ENCODE measurements around the gene MAP2K4. TPM values are rescaled to one million over a fixed set of nuclear protein-coding genes. Genes with fewer than 3 reads are reported as not detected.

Gene MAP2K4
- total and polyA plus RNA-seq, 5 experiments from 2014 or later, result 17.7 to 51.3 (median 27.3) TPM

DNA sequence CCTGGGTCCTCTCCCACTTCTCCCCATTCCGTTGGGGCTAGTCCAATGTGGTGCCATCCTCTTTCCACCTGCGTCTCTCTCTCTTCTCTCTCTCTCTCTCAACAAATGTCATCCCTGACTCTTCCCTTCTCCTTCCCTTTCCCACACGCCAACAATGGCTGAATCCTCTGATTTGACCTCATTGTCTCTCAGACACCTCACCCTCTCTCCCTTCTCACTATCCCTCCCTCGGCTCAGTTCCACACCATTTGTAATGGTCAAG, 22.8 kb upstream of the MAP2K4 start:
- ATAC-seq (no peak), DNase-seq (peak in 1 of 10 donors; percentile 15)
- no peaks in the 10 kb centered on the region for H3K27me3 Mint-ChIP-seq
- H3K9me3 Mint-ChIP-seq, result peaks cover 0 to 8% (median 0%) of the 10 kb centered on the region in 9 donors
- H3K4me1 Mint-ChIP-seq, result peaks cover 9 to 24% (median 23%) of the 10 kb centered on the region in 4 donors
- H3K4me3 Mint-ChIP-seq, result peak overlapping the region; percentile 89 to 100 (median 98)
- H3K36me3 Mint-ChIP-seq, result peaks cover 0 to 4% (median 3%) of the 10 kb centered on the region in 3 donors
- POLR2A ChIA-PET, result interaction anchor here (0.5 to 7.0 kb wide), 11 partner anchors 10 to 1298 kb away, joined by 4 to 192 read pairs (median 6); partner anchors contain the start of genes ELAC2 and MAP2K4
- H3K27ac Mint-ChIP-seq, result peak overlapping the region; percentile 87 to 99 (median 96)

DNA sequence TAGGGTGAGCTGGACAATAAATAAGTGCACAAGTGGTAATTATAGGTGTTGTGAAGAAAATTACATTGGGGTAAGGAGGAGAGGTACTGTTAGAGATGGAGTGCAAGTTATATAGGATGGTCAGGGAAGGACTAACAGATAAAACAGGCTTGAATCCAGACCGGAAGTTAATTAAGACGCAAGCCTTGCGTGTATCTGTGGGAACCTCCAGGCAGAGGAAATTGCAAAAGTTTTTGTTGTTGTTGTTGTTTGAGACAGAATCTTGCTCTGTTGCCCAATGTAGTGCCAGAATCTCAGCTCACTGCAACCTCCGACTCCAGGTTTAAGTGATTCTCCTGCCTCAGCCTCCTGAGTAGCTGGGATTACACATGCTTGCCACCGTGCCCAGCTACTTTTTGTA, 21.0 kb upstream of the MAP2K4 start:
- no peaks in the 10 kb centered on the region for H3K27me3 Mint-ChIP-seq
- H3K4me3 Mint-ChIP-seq, result no peak overlapping the region
- POLR2A ChIA-PET, result interaction anchor here (7.0 kb wide), 1 partner anchor 21 kb away, joined by 192 read pairs; the partner anchor contains the start of gene MAP2K4
- no peaks in the 10 kb centered on the region for H3K36me3 Mint-ChIP-seq
- no peak for ATAC-seq
- DNase-seq, result no peak
- peaks cover 0 to 8% (median 0%) of the 10 kb centered on the region in 9 donors for H3K9me3 Mint-ChIP-seq
- peak overlapping the region in 1 of 10 donors; percentile 5 for H3K27ac Mint-ChIP-seq
- peaks cover 9 to 22% (median 18%) of the 10 kb centered on the region in 4 donors for H3K4me1 Mint-ChIP-seq

DNA sequence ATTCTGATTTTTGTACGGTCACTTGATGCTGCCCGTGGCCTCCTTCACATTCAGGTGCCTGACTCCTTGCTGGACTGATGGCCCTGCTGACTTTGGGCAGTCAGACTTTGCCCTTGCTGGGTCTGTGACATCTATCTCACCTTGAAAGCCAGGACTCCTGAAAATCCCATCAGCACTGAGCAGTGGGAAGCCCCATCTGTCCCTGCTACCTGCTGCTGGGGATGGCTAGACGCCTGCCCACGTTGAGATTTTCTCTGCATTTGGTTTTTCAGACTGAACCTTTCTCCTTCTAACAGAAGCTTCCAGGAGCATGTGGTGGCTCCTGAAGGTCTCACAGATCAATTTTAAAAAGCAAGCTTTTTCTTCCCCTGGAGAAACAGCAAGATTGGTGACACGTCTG, 13.2 kb upstream of the MAP2K4 start:
- H3K27me3 Mint-ChIP-seq, result peaks cover 0 to 6% (median 3%) of the 10 kb centered on the region in 5 donors
- POLR2A ChIA-PET, result interaction anchor here (1.5 to 1.6 kb wide), 2 partner anchors 10 to 13 kb away, joined by 6 to 7 read pairs; partner anchors contain the start of genes MAP2K4 and ZNF18
- H3K4me3 Mint-ChIP-seq, result no peak overlapping the region
- ATAC-seq (no peak), DNase-seq (no peak)
- H3K9me3 Mint-ChIP-seq, result no peaks in the 10 kb centered on the region
- peaks cover 0 to 3% (median 0%) of the 10 kb centered on the region in 3 donors for H3K36me3 Mint-ChIP-seq
- no peaks in the 10 kb centered on the region for H3K4me1 Mint-ChIP-seq
- no peak overlapping the region for H3K27ac Mint-ChIP-seq

DNA sequence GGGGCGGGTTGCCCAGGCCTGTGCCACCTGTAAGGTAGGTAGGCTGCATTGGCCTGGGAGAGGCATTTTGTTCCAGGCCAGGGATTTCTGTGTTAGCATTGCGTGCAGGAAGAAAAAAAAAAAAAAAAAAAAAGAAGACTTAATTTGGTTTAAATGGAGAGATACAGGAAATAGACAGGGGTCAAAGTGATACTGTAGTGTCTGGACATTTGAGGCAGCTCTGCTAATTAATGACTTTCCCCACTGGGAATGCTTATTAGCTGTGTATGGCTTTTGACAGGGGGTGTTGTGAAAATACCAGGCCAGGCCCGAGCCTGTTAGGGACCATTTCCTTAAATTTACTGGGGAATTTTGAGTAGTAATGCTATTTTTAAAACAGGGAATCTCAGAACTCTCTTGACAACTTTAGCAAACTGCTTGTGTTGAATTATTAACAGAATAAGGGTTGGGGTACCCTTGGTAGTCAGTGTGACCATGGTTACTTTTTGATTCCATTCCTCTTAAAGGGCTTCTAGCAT, 1.0 kb downstream of the MAP2K4 start:
- Mint-ChIP-seq H3K27ac (peak overlapping the region; percentile 24 to 92 (median 85)), H3K4me3 (peak overlapping the region; percentile 69 to 90 (median 78)), H3K4me1 (peaks cover 20 to 60% (median 58%) of the 10 kb centered on the region in 4 donors), H3K9me3 (no peaks in the 10 kb centered on the region), H3K27me3 (peaks cover 0 to 1% (median 0%) of the 10 kb centered on the region in 5 donors), H3K36me3 (peaks cover 0 to 4% (median 2%) of the 10 kb centered on the region in 3 donors)
- ATAC-seq (no peak), DNase-seq (no peak)
- POLR2A ChIA-PET, result interaction anchor here (0.5 to 7.5 kb wide), 4 partner anchors 12 to 1318 kb away, joined by 3 to 192 read pairs (median 4); partner anchors contain the start of gene ZNF18

DNA sequence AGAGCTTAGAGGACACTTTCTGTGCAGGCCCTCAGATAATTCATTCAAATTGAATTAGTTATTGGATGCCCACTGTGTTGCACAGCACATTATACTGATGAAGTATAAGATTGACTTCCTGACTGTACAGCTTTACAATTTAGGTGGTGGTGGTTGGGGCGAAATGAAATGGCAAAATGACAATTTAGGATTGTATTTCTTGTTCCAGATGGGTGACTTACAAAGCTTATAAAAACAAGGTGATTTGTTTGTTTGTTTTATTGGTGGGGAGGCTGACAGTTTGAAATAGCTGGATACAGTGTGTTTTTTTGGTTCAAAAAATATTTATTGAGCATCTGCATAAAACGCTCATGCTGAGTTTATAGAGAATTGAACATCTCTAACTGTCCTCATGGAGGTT, 1.6 kb downstream of the MAP2K4 start:
- DNase-seq, result no peak
- peaks cover 24 to 66% (median 64%) of the 10 kb centered on the region in 4 donors for H3K4me1 Mint-ChIP-seq
- peak overlapping the region in 5 of 10 donors; percentile 1 to 92 (median 24) for H3K27ac Mint-ChIP-seq
- H3K9me3 Mint-ChIP-seq, result no peaks in the 10 kb centered on the region
- H3K36me3 Mint-ChIP-seq, result peaks cover 0 to 8% (median 5%) of the 10 kb centered on the region in 3 donors
- POLR2A ChIA-PET, result interaction anchor here (0.5 to 7.5 kb wide), 3 partner anchors 11 to 1318 kb away, joined by 3 to 192 read pairs (median 4); partner anchors contain the start of gene ZNF18
- peak overlapping the region in 9 of 10 donors; percentile 69 to 90 (median 79) for H3K4me3 Mint-ChIP-seq
- ATAC-seq, result no peak
- H3K27me3 Mint-ChIP-seq, result peaks cover 0 to 1% (median 0%) of the 10 kb centered on the region in 5 donors

DNA sequence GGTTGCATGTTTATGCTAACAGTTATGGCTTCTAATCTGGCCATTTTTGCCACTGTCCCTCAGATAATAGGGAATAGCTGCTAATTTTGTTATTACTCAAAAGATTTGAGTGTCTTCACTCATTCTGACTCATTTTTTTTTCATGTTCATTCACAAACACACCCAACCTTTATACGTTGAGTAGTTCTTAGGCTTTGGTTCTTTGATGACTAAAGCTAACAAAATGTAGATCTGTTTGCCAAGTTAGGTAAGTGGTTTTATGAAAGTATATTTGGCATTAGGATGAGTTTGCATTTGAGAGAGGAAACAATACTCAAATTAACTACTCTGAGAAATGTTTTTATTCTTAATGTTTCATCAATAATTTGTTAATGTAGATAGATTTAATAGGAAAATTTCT, 3.6 kb downstream of the MAP2K4 start:
- peaks cover 36 to 86% (median 80%) of the 10 kb centered on the region in 4 donors for H3K4me1 Mint-ChIP-seq
- H3K27me3 Mint-ChIP-seq, result no peaks in the 10 kb centered on the region
- no peaks in the 10 kb centered on the region for H3K9me3 Mint-ChIP-seq
- H3K36me3 Mint-ChIP-seq, result peaks cover 0 to 8% (median 5%) of the 10 kb centered on the region in 3 donors
- POLR2A ChIA-PET, result interaction anchor here (0.7 kb wide), 1 partner anchor 27 kb away, joined by 3 read pairs; the partner anchor contains the start of gene ZNF18
- no peak overlapping the region for H3K27ac Mint-ChIP-seq
- peak overlapping the region in 1 of 10 donors; percentile 16 for H3K4me3 Mint-ChIP-seq
- ATAC-seq, result no peak
- no peak for DNase-seq

DNA sequence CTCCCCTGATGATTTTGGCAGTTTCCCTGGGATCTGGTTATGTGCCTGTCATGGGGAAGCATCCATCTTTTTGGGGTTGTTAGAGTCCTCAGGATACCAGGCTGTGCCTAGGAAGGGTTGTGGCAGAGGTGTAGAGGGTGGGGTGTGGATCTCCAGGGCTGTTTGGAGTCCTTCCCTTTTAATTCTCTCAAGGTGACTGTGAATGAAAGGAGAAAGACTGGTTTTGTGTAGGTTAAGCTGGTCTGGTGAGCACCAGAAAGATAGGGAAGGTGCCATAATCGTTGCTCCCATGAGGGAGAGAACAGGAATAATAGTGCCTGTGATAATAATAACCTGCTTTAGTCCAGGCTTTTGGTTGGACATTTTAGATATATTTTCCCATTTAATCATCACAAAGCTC, 7.0 kb downstream of the MAP2K4 start:
- peak overlapping the region in 3 of 10 donors; percentile 1 to 28 (median 20) for H3K4me3 Mint-ChIP-seq
- no peak for ATAC-seq
- H3K36me3 Mint-ChIP-seq, result peaks cover 0 to 10% (median 5%) of the 10 kb centered on the region in 3 donors

DNA sequence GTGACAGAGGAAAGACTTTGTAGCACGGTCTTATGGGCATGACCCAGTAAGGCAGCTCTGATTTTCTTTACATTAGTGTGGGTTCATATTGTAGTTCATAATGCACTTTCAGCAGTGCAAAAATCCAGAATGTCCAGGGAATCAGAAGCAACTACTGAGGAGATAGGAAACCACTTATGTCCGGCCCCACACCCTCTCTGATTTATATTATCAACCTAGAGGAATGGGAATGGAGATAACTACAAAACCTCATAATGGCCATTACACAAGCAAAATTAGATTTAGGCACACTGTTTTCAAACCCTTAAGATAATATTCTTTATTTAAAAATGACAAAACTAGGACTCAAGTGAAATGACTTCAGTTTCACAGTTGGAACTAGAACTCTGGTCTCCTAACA, 7.9 kb downstream of the MAP2K4 start:
- Mint-ChIP-seq H3K9me3 (no peaks in the 10 kb centered on the region), H3K4me1 (peaks cover 29 to 78% (median 75%) of the 10 kb centered on the region in 4 donors), H3K4me3 (no peak overlapping the region), H3K36me3 (peaks cover 0 to 10% (median 9%) of the 10 kb centered on the region in 3 donors), H3K27ac (no peak overlapping the region), H3K27me3 (no peaks in the 10 kb centered on the region)
- DNase-seq (no peak), ATAC-seq (no peak)
- POLR2A ChIA-PET, result interaction anchor here (0.5 to 2.8 kb wide), 2 partner anchors 32 to 33 kb away, joined by 4 to 17 read pairs; partner anchors contain the start of gene ZNF18

More for the DNA sequence above, 7.0 kb downstream of the MAP2K4 start:
- POLR2A ChIA-PET, result interaction anchor here (2.8 kb wide), 1 partner anchor 31 kb away, joined by 17 read pairs; the partner anchor contains the start of gene ZNF18
- peaks cover 36 to 88% (median 83%) of the 10 kb centered on the region in 4 donors for H3K4me1 Mint-ChIP-seq
- no peak overlapping the region for H3K27ac Mint-ChIP-seq
- no peaks in the 10 kb centered on the region for H3K27me3 Mint-ChIP-seq
- DNase-seq, result no peak
- H3K9me3 Mint-ChIP-seq, result no peaks in the 10 kb centered on the region

DNA sequence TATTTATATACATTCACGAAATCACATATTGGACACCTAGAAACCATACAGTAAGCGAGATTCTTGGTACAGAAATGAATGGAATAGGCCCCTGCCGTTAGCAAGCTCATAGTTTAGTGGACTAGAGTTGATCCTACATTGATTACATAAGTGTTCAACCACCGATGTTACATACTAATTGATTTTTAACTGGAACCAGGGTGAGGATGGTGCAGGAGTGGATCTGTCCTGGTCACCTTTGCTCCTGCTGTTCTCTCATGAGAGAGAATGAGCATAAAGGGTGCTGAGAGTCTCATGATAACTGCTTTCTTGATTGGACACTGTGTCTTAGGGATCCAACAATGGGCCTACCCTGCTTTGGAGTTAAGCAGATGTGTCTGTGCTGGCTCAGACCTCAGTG, 13.9 kb downstream of the MAP2K4 start:
- H3K36me3 Mint-ChIP-seq, result peaks cover 0 to 23% (median 12%) of the 10 kb centered on the region in 3 donors
- no peak overlapping the region for H3K27ac Mint-ChIP-seq
- DNase-seq (no peak), ATAC-seq (no peak)
- no peaks in the 10 kb centered on the region for H3K9me3 Mint-ChIP-seq
- POLR2A ChIA-PET, result interaction anchor here (1.6 kb wide), 1 partner anchor 37 kb away, joined by 5 read pairs; the partner anchor contains the start of gene ZNF18
- peaks cover 20 to 62% (median 51%) of the 10 kb centered on the region in 4 donors for H3K4me1 Mint-ChIP-seq
- no peaks in the 10 kb centered on the region for H3K27me3 Mint-ChIP-seq
- H3K4me3 Mint-ChIP-seq, result peak overlapping the region in 1 of 10 donors; percentile 41

DNA sequence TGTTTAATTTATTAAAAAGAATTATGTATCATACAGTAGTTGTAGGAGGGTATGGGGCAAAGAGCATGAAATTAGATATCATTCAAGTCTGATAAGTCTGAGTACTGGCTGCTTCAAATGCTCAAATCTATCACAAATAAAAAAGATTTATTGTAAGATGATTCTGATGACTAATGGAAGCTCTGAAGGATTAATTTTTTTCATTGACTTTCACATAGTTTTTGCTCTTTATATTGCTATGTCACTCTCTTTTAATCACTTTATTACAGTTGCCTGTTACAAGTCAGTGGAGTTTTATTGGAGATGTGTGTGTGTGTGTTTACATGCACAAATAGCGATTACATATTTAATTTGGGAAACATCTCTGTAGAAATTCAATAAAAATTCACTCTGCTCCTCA, 15.0 kb downstream of the MAP2K4 start:
- no peak for ATAC-seq
- no peaks in the 10 kb centered on the region for H3K27me3 Mint-ChIP-seq
- peaks cover 0 to 21% (median 12%) of the 10 kb centered on the region in 3 donors for H3K36me3 Mint-ChIP-seq
- no peak overlapping the region for H3K4me3 Mint-ChIP-seq
- H3K27ac Mint-ChIP-seq, result no peak overlapping the region
- POLR2A ChIA-PET, result interaction anchor here (0.9 kb wide), 1 partner anchor 15 kb away, joined by 3 read pairs; the partner anchor contains the start of gene MAP2K4
- DNase-seq, result no peak
- no peaks in the 10 kb centered on the region for H3K9me3 Mint-ChIP-seq
- H3K4me1 Mint-ChIP-seq, result peaks cover 19 to 61% (median 49%) of the 10 kb centered on the region in 4 donors

DNA sequence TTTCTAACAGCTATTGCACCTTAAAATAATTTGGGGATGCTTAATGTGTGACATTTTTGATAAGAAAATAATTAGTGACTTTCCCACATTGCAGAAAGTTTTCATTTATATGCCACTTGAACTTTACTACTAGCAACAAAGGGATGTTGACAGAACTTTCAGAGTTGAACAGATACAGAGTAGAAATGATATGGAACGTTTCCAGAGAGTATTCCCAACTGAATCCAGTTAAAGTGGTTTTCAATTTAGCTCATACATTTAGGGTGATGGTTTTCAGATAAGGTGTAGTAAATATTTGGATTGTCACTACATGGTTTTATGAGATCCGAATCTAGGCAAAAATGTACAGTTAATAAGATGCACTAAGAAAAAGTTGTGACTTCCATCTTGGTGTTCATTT, 17.3 kb downstream of the MAP2K4 start:
- Mint-ChIP-seq H3K27ac (no peak overlapping the region), H3K9me3 (no peaks in the 10 kb centered on the region), H3K27me3 (no peaks in the 10 kb centered on the region), H3K4me3 (no peak overlapping the region), H3K4me1 (peaks cover 18 to 65% (median 51%) of the 10 kb centered on the region in 4 donors), H3K36me3 (peaks cover 0 to 26% (median 10%) of the 10 kb centered on the region in 3 donors)
- DNase-seq (no peak), ATAC-seq (no peak)
- POLR2A ChIA-PET, result interaction anchor here (1.9 kb wide), 1 partner anchor 41 kb away, joined by 4 read pairs; the partner anchor contains the start of gene ZNF18

DNA sequence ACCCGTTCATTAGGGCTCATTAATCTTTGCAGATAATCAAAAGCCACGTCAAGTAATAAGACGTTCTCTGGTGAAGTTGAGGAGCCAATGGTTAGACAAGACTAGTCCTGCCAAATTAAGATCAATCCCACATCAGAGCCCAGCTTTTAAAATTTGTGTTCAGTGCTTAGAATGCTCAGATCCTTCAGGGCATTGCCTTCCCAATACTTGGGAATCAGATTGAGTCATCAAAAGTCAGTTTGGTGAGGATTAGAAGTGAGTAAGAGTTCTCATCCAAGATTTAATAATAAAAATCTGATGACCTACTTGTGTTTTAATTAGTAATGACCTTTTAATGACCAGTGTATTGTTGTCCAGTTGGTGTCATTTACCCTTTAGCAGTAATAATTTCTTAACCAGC, 19.8 kb downstream of the MAP2K4 start:
- Mint-ChIP-seq H3K27ac (no peak overlapping the region), H3K9me3 (no peaks in the 10 kb centered on the region), H3K4me1 (peaks cover 23 to 79% (median 70%) of the 10 kb centered on the region in 4 donors), H3K36me3 (peaks cover 0 to 17% (median 3%) of the 10 kb centered on the region in 3 donors), H3K4me3 (no peak overlapping the region), H3K27me3 (no peaks in the 10 kb centered on the region)
- no peak for ATAC-seq
- no peak for DNase-seq
- POLR2A ChIA-PET, result no interaction called here

DNA sequence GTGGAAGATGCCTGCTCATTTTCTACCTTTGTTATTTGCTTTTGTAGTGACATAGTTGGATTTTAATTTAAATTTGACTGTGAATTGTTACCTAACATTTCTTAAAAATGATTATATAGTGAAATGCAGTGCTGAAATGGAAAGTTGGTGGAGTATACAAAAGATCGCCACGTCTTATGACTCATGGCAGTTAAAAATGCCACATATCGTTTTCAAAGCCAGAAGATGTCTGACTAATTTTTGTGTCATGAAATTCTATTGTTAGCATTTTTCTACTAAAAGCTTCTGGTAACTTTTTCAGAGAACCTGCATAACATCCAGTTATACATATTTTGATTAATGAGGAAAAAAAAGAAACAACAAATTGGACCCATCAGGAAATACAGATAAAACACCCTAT, 20.6 kb downstream of the MAP2K4 start:
- H3K9me3 Mint-ChIP-seq, result no peaks in the 10 kb centered on the region
- POLR2A ChIA-PET, result no interaction called here
- no peak for DNase-seq
- no peaks in the 10 kb centered on the region for H3K27me3 Mint-ChIP-seq
- peaks cover 29 to 87% (median 74%) of the 10 kb centered on the region in 4 donors for H3K4me1 Mint-ChIP-seq
- peaks cover 0 to 13% (median 2%) of the 10 kb centered on the region in 3 donors for H3K36me3 Mint-ChIP-seq
- peak overlapping the region in 1 of 10 donors; percentile 22 for H3K27ac Mint-ChIP-seq
- ATAC-seq, result no peak
- H3K4me3 Mint-ChIP-seq, result no peak overlapping the region
